ENCODE measurements around the gene TSPAN14. TPM values are rescaled to one million over a fixed set of nuclear protein-coding genes. Genes with fewer than 3 reads are reported as not detected.

TSPAN14 gene
- total and polyA plus RNA-seq, 10 of the 15 experiments (the other 5 are each of a cell fraction or from before 2014, with no cell fraction given), result 2.5 to 31.7 (median 17.9) TPM

- no peak for TF ChIP-seq YY1 (IDR thresholded peaks at IDR 0.05; ENCODE audit: low read depth, low read length)
- no peak for TF ChIP-seq SMC3 (IDR thresholded peaks at IDR 0.05; ENCODE audit: borderline replicate concordance, low read length)
- no peak for TF ChIP-seq BCL11A (IDR thresholded peaks at IDR 0.05; ENCODE audit: low read depth, low read length)
- no peak for TF ChIP-seq REST (IDR thresholded peaks at IDR 0.05; ENCODE audit: low read depth, low read length)
These were observed 42.8 kb upstream of the TSPAN14 start (continued) for GRCh38 chr10:80411267-80411668.

- POLR2A ChIA-PET, result no interaction called here
- RAD21 ChIA-PET (ENCODE audit: unreplicated experiment), result no interaction called here
- no peak for DNase-seq (ENCODE audit: low read depth, low spot score)
- Histone ChIP-seq H2AFZ (ENCODE audit: control insufficient read depth, low read depth, low read length) (no peak overlapping the region), H3K36me3 (ENCODE audit: control insufficient read depth in 2 of 2, insufficient read depth in 2 of 2, low read length in 1 of 2) (no peaks in the 10 kb centered on the region), H3K4me3 (no peak overlapping the region), H3K27me3 (replicated peaks in 1 of 2; ENCODE audit: control insufficient read depth in 2 of 2, insufficient read depth in 2 of 2, low read length in 1 of 2) (peaks cover 0 to 3% of the 10 kb centered on the region in 2 experiments; a peak in 2 of 4 replicates), H3K4me1 (ENCODE audit: control insufficient read depth, insufficient read depth, low read length) (no peaks in the 10 kb centered on the region; the same call in 1 of the 2 replicates), H3K4me2 (ENCODE audit: control insufficient read depth, insufficient read depth) (no peak overlapping the region), H3K9ac (ENCODE audit: control insufficient read depth, insufficient read depth, low read length) (no peak overlapping the region), H3K79me2 (ENCODE audit: control insufficient read depth, insufficient read depth, low read length) (no peaks in the 10 kb centered on the region), H4K20me1 (ENCODE audit: control insufficient read depth, insufficient read depth) (no peaks in the 10 kb centered on the region), H3K9me3 (replicated peaks; ENCODE audit: control insufficient read depth, insufficient read depth, low read length) (no peaks in the 10 kb centered on the region), H3K27ac (ENCODE audit: control insufficient read depth, insufficient read depth) (no peak overlapping the region)
- TF ChIP-seq RAD21 (IDR thresholded peaks at IDR 0.05; ENCODE audit: insufficient read depth, low read depth, low read length), result no peak
- no peak for TF ChIP-seq GATAD2B (conservative IDR thresholded peaks at IDR 0.05; ENCODE audit: low read depth)
- TF ChIP-seq RELB (IDR thresholded peaks at IDR 0.05; ENCODE audit: low read depth), result no peak
- no peak for TF ChIP-seq NRF1 (conservative IDR thresholded peaks at IDR 0.05; ENCODE audit: low read depth, low read length)
- no peak for TF ChIP-seq CHD4 (IDR thresholded peaks at IDR 0.05)
- CTCF ChIA-PET, result interaction anchor here (1.1 to 1.8 kb wide), 2 partner anchors 29 to 94 kb away, joined by 4 to 6 read pairs; no protein-coding TSS in a partner anchor
- 100% methylated on average over 1 of the region's 1 CpG for WGBS (ENCODE audit: insufficient coverage, insufficient replicate concordance, low lambda C conversion rate, missing lambda C conversion rate)
- FAIRE-seq, result no peak
- SMC1A ChIA-PET (ENCODE audit: uncharacterized antibody, unreplicated experiment), result interaction anchor here (1.2 to 2.7 kb wide), 4 partner anchors 10 to 37 kb away, joined by 3 to 8 read pairs (median 4); no protein-coding TSS in a partner anchor
- intact Hi-C loops (cut with micrococcal nuclease; ENCODE audit: unreplicated experiment) (no loop called here), in situ Hi-C loops (cut with MboI) (no loop called here)
- ATAC-seq, result no peak
- BruUV-seq (replicated peaks), result no TSS peak
These were observed 42.4 kb upstream of the TSPAN14 start for GRCh38 chr10:80411681-80412220.
